GM19328 (cell line): ENCODE results near the gene TCERG1L.
"Not testable (repeated sequence)": the region's sequence is repeated elsewhere in the genome, so short reads cannot be mapped to it uniquely, and the experiment has no call there.

Source experiments
- ATAC-seq: cut with Tn5 transposase; IDR thresholded peaks from one replicate; pipeline ENCODE4 v1.9.1; 2021; ENCODE audit warnings: mild to moderate bottlenecking, moderate library complexity; ENCODE audit not compliant: unreplicated experiment

The TCERG1L gene

DNA sequence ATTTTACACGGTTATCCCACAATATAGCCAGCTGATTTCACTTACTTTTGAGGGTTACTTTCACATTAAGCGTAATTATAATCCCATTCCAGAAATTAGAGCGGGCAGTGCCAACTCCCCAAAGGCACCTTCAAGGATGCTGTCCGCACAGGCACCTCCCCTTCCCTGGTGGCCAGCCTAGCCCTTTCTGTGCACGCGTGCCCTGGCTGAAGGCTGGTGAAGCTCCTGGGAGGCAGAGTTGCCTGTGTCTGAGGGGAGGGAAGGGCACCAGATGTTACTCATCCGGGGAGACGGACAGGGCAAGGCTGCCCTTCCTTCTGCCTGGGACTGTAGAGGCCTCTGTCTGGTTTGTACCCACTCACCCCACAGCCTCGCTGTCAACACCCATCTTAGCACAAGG lies 198.4 kb downstream of the TCERG1L start:
- ATAC-seq: no peak

DNA sequence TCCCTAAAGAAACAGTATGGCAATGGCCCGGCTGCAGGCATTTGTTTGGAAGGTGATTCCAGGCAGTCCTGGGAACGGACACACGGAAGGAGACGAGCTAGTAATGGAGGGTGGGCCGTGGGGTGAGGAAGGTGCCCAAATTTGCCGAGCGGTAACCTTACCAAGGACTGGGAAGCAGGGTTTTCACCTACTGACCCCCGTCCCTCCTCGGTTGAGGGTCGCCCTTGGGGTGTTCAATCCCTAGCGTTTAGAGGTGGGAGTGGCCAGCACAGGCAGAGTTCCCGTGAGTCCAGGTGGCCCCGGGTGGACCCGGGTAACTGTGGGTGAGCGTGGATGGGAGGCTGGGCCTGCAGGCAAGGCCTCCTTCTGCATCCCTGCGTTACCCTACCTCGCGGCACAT lies 198.8 kb downstream of the TCERG1L start:
- ATAC-seq: no peak

DNA sequence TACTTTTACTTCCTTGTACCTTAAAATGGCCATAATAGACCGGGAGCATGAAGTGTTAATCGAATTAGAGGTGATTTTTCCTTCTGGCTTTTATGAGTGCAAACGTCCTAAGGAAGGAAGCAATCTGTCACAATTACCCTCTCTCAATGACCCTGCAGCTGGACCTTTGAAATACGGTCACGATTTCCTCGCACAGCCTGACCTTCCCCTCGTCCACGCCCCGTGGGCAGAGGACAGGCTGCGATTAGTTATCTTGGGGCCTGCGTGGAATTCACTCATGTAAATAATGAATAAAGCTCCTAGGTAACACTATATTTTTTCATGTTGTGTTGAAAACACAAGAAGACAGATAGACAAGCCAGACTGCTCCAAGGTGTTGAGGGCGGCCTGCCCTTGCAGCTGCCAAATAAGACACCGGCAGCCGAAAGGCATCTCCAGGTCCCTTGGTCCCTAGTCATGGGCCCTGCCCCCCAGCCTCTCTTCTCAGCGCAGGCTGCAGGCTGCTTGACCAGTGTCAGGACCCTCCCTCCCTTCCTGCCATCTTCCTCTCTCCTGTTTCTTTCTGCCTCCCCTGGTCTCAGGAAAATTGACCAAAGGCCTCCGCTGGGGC lies 199.9 kb downstream of the TCERG1L start:
- ATAC-seq: no peak

DNA sequence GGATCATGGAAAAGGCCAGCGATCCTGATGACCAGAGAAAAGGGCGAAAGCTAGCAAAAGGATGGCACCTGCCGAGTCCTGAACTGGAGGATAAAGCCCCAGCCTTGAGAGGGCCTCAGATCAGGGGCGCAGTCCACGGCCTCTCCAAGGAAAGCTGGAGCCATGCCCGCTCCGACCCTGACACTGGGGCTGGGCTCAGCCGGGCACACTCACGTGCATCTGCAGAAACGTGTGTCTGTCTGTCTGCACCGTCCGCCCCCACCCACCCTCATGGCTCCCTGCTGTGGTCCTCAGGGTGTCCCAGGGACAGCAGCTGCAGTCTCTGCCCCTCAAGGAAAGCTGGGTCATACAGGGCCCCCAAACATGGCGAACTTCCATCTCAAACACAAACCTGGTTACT lies 200.5 kb downstream of the TCERG1L start:
- ATAC-seq: no peak

DNA sequence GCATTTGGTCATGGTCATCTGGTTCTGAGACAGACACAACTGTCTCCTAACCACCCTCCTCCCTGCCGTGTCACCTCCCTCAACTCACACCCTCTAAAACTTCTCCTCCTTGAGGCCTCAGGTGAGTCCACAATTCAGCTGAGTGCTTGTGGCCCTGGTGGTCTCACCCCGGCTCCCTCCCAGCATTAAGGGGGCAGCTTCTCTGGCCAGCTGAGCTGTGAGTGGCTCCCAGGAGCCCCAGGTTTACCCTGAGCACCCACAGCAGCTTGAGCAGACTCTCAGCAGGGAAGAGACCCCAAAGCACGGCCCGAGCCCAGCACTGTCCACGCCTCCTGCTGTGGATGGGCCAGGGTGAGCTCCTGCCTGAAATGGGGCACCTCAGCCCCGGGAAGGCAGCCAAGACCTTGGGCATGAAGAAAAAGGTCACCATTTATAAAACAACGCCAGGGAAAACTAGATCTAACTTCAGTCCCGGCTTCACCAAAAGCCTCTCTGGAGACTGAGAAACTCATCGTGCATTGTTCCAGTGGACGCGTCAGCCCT lies 201.2 kb downstream of the TCERG1L start:
- ATAC-seq: no peak

DNA sequence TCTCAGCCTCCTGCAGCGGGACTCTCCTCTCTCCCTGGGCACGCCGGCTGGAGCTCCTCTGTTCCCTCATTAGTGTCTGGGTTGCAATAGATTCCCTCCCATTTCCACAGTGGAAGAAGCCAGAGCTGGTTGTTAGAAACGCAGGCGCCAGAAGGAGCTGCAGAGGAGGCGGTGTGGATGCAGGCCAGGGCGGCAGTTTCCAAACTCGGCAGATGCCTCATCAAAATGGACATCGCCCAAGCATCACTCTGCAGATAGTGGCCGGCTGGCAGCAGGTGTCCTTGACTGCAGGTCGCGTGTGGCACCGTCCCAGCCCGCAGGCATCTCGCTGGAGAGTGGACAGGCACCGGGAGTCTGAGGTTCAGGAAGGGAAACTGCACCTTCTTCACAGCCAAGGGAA lies 201.8 kb downstream of the TCERG1L start:
- no peak for ATAC-seq

DNA sequence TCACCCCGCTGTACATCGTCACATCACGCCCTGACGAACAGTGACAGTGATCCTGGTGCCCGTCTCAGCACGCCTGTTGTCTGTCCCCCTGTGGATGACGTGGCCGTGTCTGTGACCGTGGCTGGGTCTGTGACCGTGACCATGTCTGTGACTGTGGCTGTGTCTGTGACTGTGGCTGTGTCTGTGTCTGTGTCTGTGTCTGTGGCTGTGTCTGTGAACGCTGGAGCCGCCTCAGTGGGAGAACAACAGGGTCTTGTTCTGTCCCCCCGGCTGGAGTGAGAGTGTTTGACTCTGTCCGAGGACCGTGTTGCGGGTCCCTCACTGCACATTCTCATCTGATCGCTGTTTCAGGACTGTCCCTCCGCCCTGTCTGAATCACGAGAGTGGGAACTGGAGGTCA lies 202.2 kb downstream of the TCERG1L start:
- no peak for ATAC-seq

DNA sequence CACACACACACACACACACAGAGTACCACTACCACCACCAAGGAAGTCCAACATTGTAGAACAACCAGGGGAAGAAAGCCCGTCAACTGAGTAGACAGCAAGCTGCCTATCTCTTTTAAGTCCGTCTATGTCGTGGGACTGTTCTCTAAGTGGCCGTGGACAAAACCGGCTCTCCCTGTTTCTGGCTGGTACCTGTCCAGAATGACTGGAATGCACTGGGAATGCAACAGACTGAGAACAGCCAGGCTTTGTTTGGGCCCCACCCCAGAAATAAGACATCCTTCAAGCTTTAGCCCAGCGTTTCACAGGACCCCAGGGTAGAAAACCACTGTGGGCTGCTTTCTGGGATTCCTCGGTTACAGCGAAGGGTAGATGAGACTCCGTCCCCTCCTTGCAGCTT lies 203.6 kb downstream of the TCERG1L start:
- no peak for ATAC-seq

DNA sequence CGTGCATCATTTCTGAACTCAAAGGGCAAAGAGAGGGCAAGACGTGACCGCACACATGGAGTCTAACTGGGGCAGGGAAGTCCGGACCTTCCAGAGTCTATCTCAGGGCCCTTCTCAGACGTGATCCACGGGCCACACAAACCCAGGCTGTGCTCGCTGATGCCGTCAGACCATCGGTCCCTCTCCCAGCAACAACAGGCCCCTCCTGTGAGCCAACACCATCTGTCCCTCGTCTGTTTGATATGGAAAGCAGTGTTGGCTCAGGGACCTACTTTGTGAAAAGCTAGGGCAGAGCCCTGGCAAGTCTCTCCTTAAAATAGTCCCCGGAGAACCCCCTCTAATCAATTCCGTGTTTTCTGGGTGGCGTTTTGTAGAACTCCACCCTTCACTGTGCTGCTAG lies 208.8 kb downstream of the TCERG1L start:
- ATAC-seq: no peak

DNA sequence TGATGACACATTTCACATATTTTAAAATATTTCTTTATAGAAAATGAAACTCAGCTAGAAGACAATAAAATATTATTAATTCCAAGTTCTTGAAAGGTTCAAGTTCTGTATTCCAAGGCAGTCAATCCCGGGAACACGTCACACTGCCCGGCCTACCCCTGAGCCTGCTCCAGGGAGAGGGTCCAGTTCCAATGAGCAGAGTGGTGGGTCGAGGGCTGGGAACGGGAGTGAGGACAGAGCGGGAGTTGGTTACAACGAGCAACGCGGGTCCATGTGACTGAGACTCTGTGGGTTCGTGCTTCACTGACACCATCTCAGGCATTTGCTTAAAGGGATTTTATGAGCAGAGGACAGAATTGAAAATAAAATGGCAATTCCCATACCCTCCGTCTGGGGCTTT lies 209.4 kb downstream of the TCERG1L start:
- no peak for ATAC-seq

DNA sequence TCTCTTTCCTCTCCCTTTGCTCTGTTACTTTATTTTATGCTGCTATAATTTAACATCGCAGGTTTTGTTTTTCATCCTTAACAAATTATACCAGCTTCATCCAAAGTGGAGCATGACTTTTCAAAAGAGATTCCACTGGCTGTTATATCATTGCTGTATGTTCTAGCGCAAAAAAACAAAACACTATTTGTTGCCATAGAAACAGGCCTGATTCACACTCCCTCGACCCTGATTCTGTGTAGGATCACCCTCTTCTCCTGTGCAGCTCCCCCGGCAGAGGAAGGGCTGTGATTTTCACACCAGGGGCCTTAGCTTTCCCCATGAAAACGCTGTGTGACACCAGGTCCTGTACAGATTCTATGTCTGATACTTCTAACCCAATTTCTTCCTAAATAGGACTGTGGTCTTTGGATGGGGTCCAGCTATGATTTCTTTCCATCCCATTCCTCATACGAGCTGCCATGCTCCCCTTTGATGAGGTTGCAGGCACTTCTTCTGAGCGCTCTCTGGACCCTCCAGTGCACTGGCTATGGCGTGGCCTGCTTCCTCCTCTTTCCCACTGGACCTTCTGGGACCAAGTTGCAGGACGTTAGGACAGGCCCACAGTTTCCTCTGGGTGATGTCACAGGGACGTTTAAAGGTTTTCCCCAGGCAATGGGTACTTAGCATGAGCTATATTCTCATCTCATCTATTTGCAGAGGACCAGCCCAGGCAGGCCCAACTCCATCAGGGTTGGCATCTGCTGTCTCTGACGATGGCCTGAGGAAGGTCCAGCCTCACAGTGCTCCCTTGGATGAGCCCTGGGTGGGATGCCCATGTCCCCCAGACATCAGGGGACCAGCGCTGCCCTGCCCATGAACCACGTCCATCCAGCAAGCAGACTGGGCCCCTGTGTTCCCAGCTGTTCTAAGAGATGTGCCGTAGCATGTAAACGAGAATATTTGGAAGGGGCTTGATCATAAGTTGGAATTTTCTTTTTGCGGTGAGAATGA lies 210.8 kb downstream of the TCERG1L start:
- not testable (repeated sequence) for ATAC-seq

DNA sequence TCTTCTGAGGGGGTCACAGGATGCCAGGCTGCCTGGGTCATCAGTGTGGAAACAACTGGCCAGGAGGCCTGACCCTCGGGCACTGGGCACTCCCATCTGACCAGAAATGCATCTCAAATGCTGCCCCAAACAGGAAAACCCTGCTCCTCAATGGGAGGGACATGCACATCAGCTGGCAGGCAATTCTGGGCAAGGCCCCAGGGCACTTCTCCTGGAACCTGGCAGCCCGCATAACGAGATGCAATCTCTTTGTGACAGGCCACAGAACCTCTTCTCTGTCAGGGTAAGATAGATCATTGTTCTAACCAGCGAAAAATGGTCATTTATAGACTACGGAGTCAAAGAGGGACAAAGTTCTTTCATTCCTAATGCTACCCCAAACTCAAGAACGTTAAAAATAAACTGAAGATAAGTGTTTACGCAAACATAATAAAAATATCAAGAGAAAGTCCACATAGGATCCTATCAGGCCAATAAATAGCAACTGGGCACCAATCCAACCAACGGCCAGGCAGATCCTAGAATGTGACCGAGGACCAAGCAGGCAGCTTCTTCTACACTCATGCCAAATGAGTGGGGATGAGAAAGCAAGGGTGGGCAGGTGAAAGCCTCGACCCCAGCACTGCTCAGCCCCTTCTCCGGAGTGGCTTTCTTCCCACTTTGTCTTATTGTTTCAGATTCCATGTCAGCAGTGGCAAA lies 212.3 kb downstream of the TCERG1L start:
- ATAC-seq: no peak

DNA sequence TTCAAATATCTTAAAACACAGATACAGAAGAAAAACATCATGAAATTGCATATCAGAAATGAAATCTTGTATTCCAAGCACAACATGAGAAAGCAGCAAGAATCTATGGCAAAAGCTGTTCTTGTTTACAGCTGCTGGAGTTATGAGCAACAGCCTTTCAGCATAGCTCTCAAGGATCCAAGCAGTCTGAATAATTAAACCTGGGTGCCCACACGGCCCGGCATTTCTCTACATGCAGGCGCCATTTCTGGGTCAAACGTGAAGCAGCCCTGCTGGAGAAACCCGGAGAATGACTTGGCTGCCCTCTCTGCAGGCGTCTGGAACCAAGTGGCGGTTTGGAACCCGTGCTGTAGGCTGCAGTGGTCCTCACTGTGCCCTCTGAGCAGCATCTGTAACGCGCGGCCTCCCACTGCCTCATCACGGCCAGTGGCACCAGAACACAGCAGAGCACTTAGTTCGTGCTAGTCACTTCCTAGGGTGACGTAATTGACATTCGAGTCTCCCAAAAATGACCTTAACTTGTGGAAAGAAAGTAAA lies 213.0 kb downstream of the TCERG1L start:
- ATAC-seq: no peak

DNA sequence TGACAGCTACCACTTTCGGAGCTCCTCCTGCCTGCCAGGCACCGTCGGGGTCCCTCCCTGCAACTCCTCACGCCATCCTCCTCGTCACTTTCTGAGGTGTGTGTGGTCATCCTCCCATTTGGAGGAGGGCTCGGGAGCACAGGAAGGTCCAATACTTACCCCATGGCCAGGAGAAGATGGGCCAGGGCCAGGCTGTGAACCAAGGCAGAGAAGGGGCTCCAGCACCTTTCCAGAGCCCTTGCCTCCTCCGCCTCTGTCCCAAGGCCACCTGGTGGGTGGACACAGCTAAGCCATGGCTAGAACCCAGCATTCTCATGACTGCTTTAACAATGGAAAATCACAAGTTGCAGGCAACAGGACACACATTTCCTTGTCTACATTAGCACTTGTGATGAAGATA lies 215.5 kb downstream of the TCERG1L start:
- no peak for ATAC-seq

DNA sequence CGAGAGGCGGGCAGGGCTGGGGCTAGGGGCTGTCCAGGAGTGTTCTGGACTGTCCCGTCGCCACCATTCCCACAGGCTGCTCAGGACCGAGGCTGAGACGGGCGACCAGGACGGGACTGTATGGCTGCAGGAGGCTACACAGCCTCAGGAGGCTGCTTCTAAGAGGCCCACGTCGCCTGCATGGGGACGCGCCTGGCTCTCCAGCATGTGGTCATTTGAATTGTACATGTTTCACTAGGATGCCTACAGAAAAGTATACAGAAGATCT lies 216.3 kb downstream of the TCERG1L start:
- no peak for ATAC-seq

DNA sequence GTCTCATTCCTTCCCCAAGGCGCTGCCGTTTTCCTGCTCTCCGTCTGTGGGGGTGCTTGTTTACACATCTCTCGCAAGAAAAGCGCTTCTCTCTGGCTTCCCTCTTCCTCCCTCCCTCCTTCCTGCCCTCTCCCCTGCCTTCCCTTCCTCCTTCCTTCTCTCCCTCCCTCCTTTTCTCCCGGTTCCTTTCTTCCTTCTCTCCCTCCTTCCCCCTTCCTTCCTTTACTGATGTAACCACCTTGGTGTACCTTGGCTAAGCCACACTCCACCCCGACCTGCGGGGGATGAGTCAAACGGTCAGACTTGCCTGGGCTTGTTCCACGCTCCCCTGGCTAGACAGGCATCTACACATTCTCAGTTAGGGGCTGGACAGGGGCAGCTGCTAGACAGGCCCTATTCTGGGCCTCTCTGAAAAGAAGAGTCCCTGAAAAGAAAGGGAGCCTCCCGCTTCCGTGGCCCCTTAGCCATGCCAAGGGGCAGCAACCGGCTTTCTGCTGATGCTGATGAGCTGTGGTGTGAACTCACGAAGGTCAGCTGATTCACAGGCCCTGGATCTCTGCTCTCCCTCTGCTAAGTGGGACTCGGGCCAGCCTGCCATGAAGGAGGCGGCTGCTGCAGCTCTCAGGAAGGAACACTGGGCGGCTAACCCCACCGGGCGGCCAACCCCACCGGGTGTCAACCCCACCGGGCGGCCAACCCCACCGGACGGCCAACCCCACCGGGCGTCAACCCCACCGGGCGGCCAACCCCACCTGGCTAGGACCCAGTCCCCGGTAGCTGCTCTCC lies 216.8 kb downstream of the TCERG1L start:
- ATAC-seq: no peak

DNA sequence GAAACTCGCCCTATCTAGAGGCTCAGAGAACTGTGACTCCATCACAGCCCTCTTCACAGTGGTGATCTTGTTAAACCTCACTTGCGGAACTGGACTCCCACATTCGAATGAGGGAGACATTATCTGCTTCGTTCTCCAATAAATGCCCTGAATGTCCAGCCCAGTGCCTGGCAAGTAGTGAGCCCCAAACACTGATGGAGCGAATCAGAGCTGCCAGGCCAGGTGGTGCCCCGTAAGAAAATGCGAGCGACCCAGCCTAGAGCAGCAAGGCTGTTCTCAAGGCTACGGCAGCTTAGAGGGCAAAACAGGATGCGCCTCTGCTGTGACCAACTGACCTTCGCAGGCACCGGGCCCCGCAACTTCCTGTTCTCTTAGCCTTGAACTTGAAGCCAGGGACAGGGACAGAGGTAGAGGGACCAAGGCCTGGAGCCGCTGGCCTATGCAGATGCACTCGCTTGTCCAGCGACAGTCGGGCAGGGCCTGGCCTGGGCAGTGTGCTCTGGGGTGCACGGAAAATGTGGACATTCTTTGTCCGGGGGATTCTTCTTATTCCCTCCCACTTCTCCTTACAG lies 217.6 kb downstream of the TCERG1L start:
- no peak for ATAC-seq

DNA sequence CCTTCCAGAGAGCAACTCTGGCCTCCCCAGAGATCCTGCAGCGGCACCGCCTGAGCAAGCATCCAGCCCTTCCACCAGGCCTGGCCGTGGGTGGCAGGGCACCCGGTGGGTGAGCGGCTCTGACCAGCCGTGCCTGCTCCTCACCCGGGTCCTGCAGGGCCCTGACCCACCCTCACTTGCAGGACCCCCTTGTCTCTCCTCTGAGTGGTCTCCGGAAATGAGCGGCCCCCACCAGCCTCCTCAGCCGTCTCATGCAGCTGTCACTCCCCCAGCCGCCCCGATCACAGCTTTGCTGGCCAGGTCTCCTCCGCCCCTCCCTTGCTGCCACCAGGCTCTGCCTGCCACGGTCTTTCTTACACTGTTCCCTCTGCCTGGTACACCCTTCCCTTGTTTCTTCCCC lies 218.2 kb downstream of the TCERG1L start:
- no peak for ATAC-seq

DNA sequence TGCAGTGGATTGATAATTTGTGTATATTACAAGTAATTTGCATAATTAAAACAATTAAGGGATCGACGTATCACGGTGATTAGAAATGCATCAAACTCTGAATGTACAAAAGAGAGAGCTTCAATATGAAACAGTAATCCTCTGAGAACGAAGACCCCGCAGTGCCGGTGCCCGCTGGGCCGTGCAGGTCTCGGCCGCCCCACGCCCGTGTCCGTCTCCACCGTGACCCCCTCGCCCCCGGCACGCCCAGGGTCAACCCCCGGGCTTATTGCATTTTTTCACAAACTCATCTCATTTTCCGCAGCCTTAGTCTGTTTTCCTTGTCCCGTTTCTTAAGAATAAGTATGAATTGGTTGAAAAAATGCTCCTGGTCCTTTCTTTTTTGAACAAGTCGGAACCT lies 218.6 kb downstream of the TCERG1L start:
- ATAC-seq: no peak

DNA sequence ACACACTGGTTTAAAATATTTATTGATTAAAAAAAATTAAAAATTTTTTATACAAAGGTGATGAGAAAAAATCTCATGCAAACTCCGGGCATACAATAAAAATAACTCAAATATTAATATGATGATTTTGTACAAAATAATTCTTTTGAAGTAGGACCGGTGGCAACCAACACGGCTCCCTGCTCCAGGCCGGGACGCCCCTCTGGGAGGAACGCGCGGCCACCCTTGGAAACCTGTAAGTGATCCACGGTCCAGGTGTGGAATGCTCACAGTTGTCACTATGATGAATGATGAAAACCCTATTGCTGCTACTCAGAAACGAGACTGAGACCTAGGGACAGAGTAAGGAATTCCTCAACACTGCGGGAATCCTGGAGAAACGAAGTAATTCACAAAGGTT lies 219.1 kb downstream of the TCERG1L start:
- ATAC-seq: no peak
